Activated T-helper 17 cell treated with anti-CD3 and anti-CD28 coated beads, Interleukin-2, amount 50 U/mL, for 72 hours (primary cell): ENCODE measurements around the gene GPX8. TPM values are rescaled to one million over a fixed set of nuclear protein-coding genes. Genes with fewer than 3 reads are reported as not detected.

Experiments used
- ATAC-seq: fragments of 150-1000 bp; cut with Tn5 transposase; replicated peaks from 2 replicates; pipeline ENCODE4 v1.10.0; 2021; ENCODE audit warnings: mild to moderate bottlenecking, moderate library complexity
- H3K27ac Mint-ChIP-seq: one replicate; pipeline ENCODE4 v1.8.0; 2022; ENCODE audit warnings: mixed read lengths
- H3K27me3 Mint-ChIP-seq: one replicate; pipeline ENCODE4 v1.8.0; 2022; ENCODE audit warnings: mixed read lengths
- H3K36me3 Mint-ChIP-seq: one replicate; pipeline ENCODE4 v1.8.0; 2022; ENCODE audit warnings: low read depth, mild to moderate bottlenecking, mixed read lengths
- H3K4me1 Mint-ChIP-seq: one replicate; pipeline ENCODE4 v1.8.0; 2022; ENCODE audit warnings: mixed read lengths
- H3K4me3 Mint-ChIP-seq: one replicate; pipeline ENCODE4 v1.8.0; 2022; ENCODE audit warnings: mild to moderate bottlenecking, mixed read lengths
- H3K9me3 Mint-ChIP-seq: one replicate; pipeline ENCODE4 v1.8.0; 2022; ENCODE audit warnings: mixed read lengths
- total RNA-seq, 2 donors: library from RNA; stranded (reverse); gene quantifications; one replicate each; pipeline ENCODE4 v1.2.3, GENCODE V29; 2022

GPX8 gene, protein sequence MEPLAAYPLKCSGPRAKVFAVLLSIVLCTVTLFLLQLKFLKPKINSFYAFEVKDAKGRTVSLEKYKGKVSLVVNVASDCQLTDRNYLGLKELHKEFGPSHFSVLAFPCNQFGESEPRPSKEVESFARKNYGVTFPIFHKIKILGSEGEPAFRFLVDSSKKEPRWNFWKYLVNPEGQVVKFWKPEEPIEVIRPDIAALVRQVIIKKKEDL
- total RNA-seq = not detected

DNA sequence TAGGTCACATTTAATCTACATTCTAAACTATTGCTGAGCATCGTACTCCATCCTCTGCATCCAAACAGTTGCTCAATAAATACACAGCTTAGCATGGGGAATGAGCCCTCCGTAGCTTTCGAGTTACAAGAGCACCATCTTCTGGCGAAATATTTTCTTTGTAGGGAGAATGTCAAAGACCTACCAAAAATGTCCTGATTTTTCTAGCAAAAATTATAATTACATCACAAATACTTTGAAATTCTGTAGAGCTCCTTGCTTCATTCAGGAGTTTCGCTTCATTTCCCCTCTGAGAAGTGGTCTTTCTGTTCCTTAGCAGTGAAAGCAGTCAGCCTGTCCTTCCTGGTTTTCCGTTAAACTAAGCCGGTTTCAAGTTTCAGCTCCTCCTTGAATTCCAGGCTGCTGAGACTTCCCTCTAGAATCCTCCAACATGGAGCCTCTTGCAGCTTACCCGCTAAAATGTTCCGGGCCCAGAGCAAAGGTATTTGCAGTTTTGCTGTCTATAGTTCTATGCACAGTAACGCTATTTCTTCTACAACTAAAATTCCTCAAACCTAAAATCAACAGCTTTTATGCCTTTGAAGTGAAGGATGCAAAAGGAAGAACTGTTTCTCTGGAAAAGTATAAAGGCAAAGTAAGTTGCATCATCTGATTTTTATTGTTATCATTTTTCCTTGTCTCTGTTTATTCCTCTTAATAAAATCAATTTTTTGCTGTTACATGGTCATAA, at the start of gene GPX8:
Gene GPX8, plus strand, starts transcription at position 409 of the 730 bp plus-strand sequence. Its CDS starts 22 bp downstream, at position 431.
- Mint-ChIP-seq H3K9me3 (no peaks in the 10 kb centered on the region), H3K27ac (no peak within 1 kb of the TSS), H3K27me3 (peaks cover 45% of the 10 kb centered on the region), H3K36me3 (no peaks in the 10 kb centered on the region), H3K4me1 (no peaks in the 10 kb centered on the region), H3K4me3 (no peak within 1 kb of the TSS)
- no peak for ATAC-seq

DNA sequence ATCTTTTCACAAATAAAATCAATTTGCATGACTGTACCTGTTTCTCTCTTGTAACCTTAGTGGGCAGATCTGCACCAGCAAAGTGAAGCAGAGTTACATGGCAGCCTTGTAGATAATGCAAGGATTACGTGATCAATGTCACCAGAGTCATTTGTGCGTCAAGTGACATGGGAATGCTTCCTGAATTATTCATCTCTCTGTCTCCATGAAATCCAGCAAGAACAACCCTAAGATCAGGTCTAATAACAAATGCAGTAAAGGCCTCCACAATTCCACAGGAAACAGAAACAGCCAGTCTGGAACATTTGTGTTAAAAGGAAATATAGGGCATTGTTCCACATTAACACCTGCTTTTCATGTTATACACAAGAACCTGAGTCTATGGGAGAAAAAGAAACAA, 49.8 kb upstream of the GPX8 start:
- Mint-ChIP-seq H3K36me3 (no peaks in the 10 kb centered on the region), H3K4me3 (no peak overlapping the region), H3K27ac (no peak overlapping the region), H3K4me1 (peaks cover 15% of the 10 kb centered on the region), H3K9me3 (no peaks in the 10 kb centered on the region), H3K27me3 (peaks cover 3% of the 10 kb centered on the region)
- ATAC-seq = no peak

DNA sequence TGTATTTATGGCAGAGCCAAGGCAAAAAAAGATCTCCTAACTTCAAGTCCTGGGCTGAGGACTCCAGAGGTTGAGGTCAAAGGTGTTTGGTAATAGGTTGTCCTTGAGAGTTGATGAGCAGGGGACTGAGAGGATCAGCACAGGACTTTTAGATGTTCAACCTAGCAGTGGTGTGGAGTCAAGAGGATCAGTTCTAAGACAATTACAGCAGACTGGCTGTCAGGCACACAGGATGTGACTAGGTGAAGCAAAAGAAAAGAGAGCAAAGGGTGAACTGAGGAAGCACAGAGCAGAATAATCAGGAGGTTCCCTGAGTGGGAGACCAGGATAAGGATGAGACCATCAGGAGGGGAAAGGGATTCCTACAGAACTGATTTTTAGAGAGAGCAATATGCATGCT, 46.6 kb upstream of the GPX8 start:
- no peaks in the 10 kb centered on the region for H3K9me3 Mint-ChIP-seq
- H3K27me3 Mint-ChIP-seq = peaks cover 3% of the 10 kb centered on the region
- no peak for ATAC-seq
- H3K27ac Mint-ChIP-seq = no peak overlapping the region
- no peaks in the 10 kb centered on the region for H3K36me3 Mint-ChIP-seq
- no peak overlapping the region for H3K4me3 Mint-ChIP-seq
- H3K4me1 Mint-ChIP-seq = peaks cover 13% of the 10 kb centered on the region

DNA sequence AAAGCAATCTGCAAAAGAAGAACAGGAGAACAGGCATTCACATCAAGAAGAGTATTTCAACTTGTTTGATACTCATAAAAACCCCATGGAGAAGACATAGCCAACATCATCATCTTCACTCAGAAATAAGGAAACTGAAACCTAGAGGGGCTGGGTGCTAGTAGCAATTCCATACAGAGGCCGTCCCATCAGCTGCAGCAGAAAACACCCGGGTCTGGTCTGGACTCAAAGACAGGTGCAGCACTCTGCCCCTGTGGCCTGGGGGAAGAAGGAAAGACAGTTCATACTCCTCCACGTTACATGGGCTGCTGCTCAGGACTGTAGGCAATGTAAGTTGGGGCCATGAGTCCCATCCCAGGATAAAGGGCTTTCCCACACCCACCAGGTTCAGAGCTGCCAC, 45.9 kb upstream of the GPX8 start:
- peaks cover 13% of the 10 kb centered on the region for H3K4me1 Mint-ChIP-seq
- ATAC-seq = no peak
- H3K9me3 Mint-ChIP-seq = no peaks in the 10 kb centered on the region
- H3K27me3 Mint-ChIP-seq = peaks cover 3% of the 10 kb centered on the region
- no peak overlapping the region for H3K27ac Mint-ChIP-seq
- H3K4me3 Mint-ChIP-seq = no peak overlapping the region
- H3K36me3 Mint-ChIP-seq = no peaks in the 10 kb centered on the region

DNA sequence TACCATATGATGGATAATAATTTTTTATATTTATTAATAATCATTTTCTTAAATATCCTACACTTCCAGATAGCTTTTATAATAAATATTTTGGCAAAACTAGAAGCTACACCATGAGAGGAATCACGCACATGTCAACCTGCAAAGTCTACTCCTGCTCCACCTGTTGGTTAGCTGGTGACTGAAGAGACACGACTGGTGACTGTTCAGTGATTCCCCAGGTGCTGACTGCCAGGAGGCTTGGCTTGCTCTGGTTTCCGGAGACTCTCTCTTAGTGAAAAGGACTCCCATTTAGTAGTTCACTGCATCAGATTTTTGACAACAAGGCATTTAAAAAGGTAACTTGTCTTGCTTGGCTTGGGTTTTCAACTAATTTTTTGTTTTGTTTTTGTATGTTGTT, 36.6 kb upstream of the GPX8 start:
- Mint-ChIP-seq H3K27ac (no peak overlapping the region), H3K4me1 (no peaks in the 10 kb centered on the region), H3K36me3 (no peaks in the 10 kb centered on the region), H3K9me3 (no peaks in the 10 kb centered on the region), H3K27me3 (no peaks in the 10 kb centered on the region), H3K4me3 (no peak overlapping the region)
- no peak for ATAC-seq

DNA sequence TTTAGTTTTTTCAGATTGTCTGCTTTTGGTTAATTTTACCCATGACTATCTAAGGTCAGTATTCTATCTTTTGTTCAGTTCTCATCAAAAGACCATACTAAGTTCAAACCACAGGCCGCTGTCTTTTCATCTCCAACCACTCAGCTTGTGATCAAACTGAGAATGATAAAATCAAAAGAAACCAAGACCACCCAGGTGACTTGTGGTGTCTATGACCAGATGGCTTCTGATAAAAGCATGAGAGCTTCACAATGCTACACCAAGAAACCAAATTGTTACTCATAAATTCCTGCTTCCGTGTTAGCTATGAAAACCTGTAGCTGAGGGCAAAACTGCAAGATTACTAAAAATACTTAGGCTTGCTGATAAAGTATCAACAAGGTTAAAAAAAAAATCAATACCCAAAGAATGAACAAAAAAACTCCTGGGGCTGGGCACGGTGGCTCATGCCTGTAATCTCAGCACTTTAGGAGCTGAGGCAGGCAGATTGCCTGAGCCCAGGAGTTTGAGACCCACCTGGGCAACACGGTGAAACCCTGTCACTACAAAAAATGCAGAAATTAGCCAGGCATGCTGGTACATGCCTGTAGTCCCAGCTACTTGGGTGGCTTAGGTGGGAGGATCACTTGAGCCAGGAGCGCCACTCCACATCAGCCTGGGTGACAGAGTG, 25.8 kb upstream of the GPX8 start:
- peaks cover 10% of the 10 kb centered on the region for H3K27me3 Mint-ChIP-seq
- H3K4me1 Mint-ChIP-seq = no peaks in the 10 kb centered on the region
- H3K4me3 Mint-ChIP-seq = no peak overlapping the region
- H3K36me3 Mint-ChIP-seq = no peaks in the 10 kb centered on the region
- no peak overlapping the region for H3K27ac Mint-ChIP-seq
- ATAC-seq = peak; percentile 82
- peaks cover 12% of the 10 kb centered on the region for H3K9me3 Mint-ChIP-seq

DNA sequence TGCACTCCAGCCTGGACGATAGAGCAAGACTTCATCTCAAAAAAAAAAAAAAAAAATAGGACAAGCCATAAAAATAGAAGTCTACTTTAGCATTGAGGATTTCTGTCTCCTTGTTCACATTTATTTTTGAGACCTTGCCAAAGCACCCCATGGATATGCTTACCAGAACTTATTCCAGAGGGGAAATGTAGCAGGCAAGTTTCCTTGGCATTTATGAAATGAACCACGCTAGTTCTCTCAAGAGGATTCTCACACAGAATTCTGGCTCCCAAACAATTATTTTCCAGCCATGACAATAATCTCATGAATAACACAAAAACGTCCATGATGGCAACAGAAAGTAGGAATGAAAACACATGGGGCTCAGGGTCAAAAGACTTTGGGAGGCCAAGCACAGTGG, 23.4 kb upstream of the GPX8 start:
- no peaks in the 10 kb centered on the region for H3K36me3 Mint-ChIP-seq
- H3K4me1 Mint-ChIP-seq = peaks cover 5% of the 10 kb centered on the region
- no peak overlapping the region for H3K4me3 Mint-ChIP-seq
- H3K9me3 Mint-ChIP-seq = peaks cover 4% of the 10 kb centered on the region
- ATAC-seq = no peak
- no peak overlapping the region for H3K27ac Mint-ChIP-seq
- peaks cover 7% of the 10 kb centered on the region for H3K27me3 Mint-ChIP-seq

DNA sequence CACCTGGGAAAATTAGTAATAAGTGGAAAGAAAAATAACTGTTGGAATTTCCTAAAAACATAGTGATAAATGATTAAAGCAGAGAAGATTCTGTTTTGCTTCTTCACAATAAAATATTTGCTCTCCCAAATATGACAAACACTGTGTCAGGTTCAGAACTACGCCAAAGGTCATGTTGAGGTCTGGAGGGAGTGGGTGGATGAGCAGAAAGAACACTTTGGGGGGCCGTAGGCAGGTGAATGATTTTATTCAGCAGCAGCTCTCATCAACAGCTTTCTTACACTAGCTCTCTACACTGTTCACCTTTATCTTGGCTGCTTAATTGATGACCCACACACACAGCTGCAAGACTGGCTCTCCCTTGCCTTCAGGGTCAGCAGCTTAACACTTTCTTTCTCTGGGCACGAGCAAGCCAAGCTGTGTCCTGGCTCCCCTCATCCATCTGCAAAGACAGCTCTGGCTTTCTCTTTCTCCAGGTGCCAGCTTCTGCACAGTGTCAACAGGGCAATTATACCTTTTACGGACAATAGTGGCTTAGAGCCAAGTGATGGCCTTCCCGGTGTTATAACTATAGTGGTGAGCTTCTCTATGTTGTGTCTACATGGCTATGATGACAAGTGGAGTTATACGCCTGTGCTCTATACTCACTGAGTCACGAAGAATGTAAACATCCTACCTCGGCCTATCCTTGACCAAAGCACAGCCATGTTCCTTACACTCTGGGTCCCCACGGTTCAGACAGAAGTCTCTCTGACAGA, 18.9 kb upstream of the GPX8 start:
- H3K9me3 Mint-ChIP-seq = no peaks in the 10 kb centered on the region
- H3K4me1 Mint-ChIP-seq = peaks cover 16% of the 10 kb centered on the region
- H3K4me3 Mint-ChIP-seq = no peak overlapping the region
- no peaks in the 10 kb centered on the region for H3K36me3 Mint-ChIP-seq
- peak overlapping the region; percentile 40 for H3K27ac Mint-ChIP-seq
- H3K27me3 Mint-ChIP-seq = no peaks in the 10 kb centered on the region
- ATAC-seq = no peak

DNA sequence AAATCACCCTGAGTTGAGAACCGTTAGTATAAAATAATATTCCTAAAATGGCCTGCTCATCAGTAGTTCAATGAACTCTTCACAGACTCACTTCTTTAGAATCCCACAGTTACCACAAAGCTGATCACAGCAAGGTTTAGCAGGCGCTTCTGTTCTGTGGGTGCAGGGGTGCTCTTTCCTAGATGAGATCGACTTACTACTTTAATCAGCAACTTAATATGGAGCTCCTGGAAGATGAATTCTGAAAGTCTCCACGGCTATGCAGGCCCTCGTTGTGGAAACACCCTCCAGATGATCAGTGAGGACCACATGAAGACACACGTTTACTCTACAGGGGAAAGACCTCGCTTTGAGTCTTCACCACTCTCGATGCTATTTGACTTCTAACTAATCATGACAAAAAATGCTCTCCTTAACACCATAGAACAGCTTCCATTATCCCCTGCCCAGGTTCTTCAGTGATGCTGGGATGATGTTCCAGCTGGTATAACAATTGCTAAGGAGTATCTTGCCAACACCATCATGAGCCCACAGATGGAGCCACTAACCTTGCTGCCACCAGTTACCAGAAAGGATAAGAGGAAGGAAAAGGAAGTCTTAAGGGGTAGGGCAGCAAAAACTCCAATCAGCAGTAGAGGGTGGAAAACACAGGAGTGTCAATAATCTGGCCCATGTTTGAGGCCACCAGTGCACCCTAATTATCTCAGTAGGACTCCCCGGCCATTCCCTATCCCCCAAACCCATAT, 17.9 kb upstream of the GPX8 start:
- no peaks in the 10 kb centered on the region for H3K27me3 Mint-ChIP-seq
- H3K36me3 Mint-ChIP-seq = no peaks in the 10 kb centered on the region
- peak; percentile 62 for ATAC-seq
- no peak overlapping the region for H3K4me3 Mint-ChIP-seq
- peak overlapping the region; percentile 40 for H3K27ac Mint-ChIP-seq
- no peaks in the 10 kb centered on the region for H3K9me3 Mint-ChIP-seq
- peaks cover 20% of the 10 kb centered on the region for H3K4me1 Mint-ChIP-seq

DNA sequence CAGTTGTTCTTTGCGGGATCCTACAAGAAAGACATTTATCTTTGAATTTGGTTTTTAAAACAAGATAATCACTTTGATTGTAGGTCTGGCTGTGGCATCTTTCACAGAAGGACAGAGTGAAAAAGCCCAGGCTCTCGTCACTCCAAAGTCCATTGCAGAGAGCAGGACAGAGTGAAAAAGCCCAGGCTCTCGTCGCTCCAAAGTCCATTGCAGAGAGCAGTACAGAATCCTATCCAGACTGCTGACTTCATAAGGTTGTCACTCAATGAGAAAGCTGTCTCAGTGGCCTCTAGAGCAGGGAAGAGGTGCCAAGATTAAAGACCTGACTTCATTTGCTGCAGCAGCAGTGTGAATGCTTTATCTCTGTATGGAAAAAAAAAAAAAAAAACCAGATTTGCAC, 16.3 kb upstream of the GPX8 start:
- ATAC-seq = no peak
- no peak overlapping the region for H3K4me3 Mint-ChIP-seq
- H3K4me1 Mint-ChIP-seq = peaks cover 20% of the 10 kb centered on the region
- H3K27me3 Mint-ChIP-seq = no peaks in the 10 kb centered on the region
- no peaks in the 10 kb centered on the region for H3K36me3 Mint-ChIP-seq
- H3K9me3 Mint-ChIP-seq = no peaks in the 10 kb centered on the region
- H3K27ac Mint-ChIP-seq = no peak overlapping the region

DNA sequence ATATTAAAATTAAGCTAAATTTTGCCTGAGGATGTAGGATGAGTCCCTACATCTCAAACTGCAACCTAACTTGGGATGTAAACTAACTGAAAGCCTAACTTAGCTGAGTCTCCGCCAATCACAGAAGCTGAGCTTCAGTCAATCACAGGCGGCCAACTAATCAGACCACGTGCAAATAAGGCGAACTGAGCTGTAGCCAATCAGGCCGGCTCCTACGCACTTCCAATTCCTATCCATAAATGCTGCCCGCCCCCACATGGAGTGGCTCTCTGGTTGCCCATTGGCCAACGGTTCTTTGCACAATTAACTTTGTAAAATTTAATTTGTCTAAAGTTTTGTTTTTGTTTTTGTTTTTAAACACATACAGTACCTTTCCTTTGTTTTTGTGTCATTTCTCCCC, 13.9 kb upstream of the GPX8 start:
- Mint-ChIP-seq H3K27me3 (peaks cover 4% of the 10 kb centered on the region), H3K4me3 (peak overlapping the region; percentile 39), H3K9me3 (no peaks in the 10 kb centered on the region), H3K27ac (no peak overlapping the region), H3K36me3 (no peaks in the 10 kb centered on the region), H3K4me1 (peaks cover 18% of the 10 kb centered on the region)
- ATAC-seq = no peak

DNA sequence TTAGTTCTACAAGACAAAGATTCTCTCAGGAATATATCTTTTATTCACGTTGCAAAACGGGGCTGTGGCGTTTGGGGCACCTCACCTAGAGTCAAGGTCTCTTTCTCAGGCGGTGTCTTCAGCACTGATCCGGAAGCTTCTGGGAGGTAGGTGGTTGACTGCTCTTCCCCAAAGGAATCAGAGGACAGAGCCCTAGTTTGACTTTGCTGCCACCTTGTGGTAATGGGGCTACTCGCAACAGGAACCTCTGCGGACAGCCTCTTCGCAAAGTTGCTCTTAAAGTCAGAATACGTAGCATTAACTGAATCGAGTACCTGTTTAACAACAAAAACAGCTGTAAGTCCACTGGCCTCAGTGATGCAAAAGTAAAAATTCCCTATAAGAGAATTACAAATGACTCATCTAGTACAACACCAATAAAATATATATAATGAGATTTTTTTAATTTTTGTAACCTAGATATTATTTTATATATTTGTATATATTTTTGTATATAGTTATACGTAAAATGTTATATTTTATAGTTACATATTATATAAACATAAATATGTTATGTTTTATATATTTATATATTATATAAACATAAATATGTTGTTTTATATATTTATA, 13.3 kb upstream of the GPX8 start:
- Mint-ChIP-seq H3K27me3 (peaks cover 4% of the 10 kb centered on the region), H3K4me1 (peaks cover 15% of the 10 kb centered on the region), H3K36me3 (no peaks in the 10 kb centered on the region), H3K27ac (no peak overlapping the region), H3K9me3 (no peaks in the 10 kb centered on the region), H3K4me3 (peak overlapping the region; percentile 39)
- peak; percentile 94 for ATAC-seq

DNA sequence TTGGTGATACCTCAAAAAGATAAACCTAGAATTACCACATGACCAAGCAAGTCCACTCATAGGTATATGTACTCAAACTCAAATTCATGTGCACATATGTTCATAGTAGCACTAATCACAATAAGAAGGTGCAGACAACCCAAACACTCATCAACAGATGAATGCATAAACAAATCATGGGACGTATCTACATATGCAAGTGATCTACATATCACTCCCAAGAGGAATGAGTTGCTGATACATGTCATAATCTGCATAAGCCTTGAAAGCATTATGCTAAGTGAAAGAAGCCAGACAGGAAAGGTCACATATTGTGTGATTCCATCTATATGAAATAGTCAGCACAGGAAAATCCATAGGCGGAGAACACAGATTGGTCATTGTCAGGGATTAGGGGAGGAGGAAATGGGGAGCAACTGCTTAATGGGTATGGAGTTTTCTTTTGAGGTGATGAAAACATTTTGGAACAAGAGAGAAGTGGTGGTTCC, 10.6 kb upstream of the GPX8 start:
- peaks cover 19% of the 10 kb centered on the region for H3K27me3 Mint-ChIP-seq
- no peak for ATAC-seq
- no peak overlapping the region for H3K4me3 Mint-ChIP-seq
- no peaks in the 10 kb centered on the region for H3K36me3 Mint-ChIP-seq
- H3K4me1 Mint-ChIP-seq = peaks cover 7% of the 10 kb centered on the region
- no peak overlapping the region for H3K27ac Mint-ChIP-seq
- H3K9me3 Mint-ChIP-seq = no peaks in the 10 kb centered on the region
